Smooth muscle cell (in vitro differentiated cells): Measurements from ENCODE around the gene CT47C1. TPM values are rescaled to one million over a fixed set of nuclear protein-coding genes. Genes with fewer than 3 reads are reported as not detected.

Experiments used
- DNase-seq: peaks from one replicate; lab custom pipeline; 2025; ENCODE audit not compliant: unreplicated experiment; lab: John Stamatoyannopoulos, UW
- H2AFZ ChIP-seq: fragments of 200-600 bp; sonication (generic); 2 replicates; pipeline ENCODE4 v1.6.0; 2016; ENCODE audit warnings: antibody characterized with exemption, low read depth, mild to moderate bottlenecking
- H3F3A ChIP-seq: fragments of 200-600 bp; sonication (generic); 2 replicates; pipeline ENCODE4 v1.6.0; 2017; ENCODE audit warnings: antibody characterized with exemption, low read depth
- H3K27ac ChIP-seq: fragments of 200-600 bp; sonication (generic); 2 replicates; pipeline ENCODE4 v1.5.1; 2016; ENCODE audit warnings: low read depth, mild to moderate bottlenecking
- H3K27me3 ChIP-seq: fragments of 200-600 bp; sonication (generic); 2 replicates; pipeline ENCODE4 v1.6.1; 2016; ENCODE audit warnings: low read depth, mild to moderate bottlenecking
- H3K36me3 ChIP-seq: fragments of 200-600 bp; sonication (generic); 2 replicates; pipeline ENCODE4 v1.5.1; 2016; ENCODE audit warnings: low read depth
- H3K4me1 ChIP-seq: fragments of 200-600 bp; sonication (generic); 2 replicates; pipeline ENCODE4 v1.5.1; 2016; ENCODE audit warnings: low read depth
- H3K4me2 ChIP-seq: fragments of 200-600 bp; sonication (generic); 2 replicates; pipeline ENCODE4 v1.6.0; 2016; ENCODE audit warnings: mild to moderate bottlenecking
- H3K4me3 ChIP-seq: fragments of 200-600 bp; sonication (generic); 2 replicates; pipeline ENCODE4 v1.5.1; 2016; ENCODE audit warnings: mild to moderate bottlenecking
- H3K79me2 ChIP-seq: fragments of 200-600 bp; sonication (generic); 2 replicates; pipeline ENCODE4 v1.6.0; 2016; ENCODE audit warnings: low read depth, mild to moderate bottlenecking
- H3K9ac ChIP-seq: fragments of 200-600 bp; sonication (generic); 2 replicates; pipeline ENCODE4 v1.6.0; 2016; ENCODE audit warnings: low read depth
- H3K9me3 ChIP-seq: fragments of 200-600 bp; sonication (generic); replicated peaks from 2 replicates; pipeline ENCODE4 v1.5.1; 2016; ENCODE audit warnings: low read depth
- H4K20me1 ChIP-seq: fragments of 200-600 bp; sonication (generic); 2 replicates; pipeline ENCODE4 v1.6.0; 2016; ENCODE audit warnings: low read depth
- CTCF ChIP-seq: fragments of 200-600 bp; sonication (generic); IDR thresholded peaks from 2 replicates; pipeline ENCODE4 v1.5.1; 2017; ENCODE audit warnings: borderline replicate concordance, mild to moderate bottlenecking, antibody characterized with exemption; ENCODE audit not compliant: insufficient read depth, poor library complexity, severe bottlenecking
- WGBS: methylation state at CpG from one replicate; pipeline ENCODE4 v1.1.7; 2016; ENCODE audit warnings: low lambda C conversion rate; 5-methylcytosine and 5-hydroxymethylcytosine counted together
- polyA plus RNA-seq: library from polyadenylated mRNA; unstranded; fragments of >200 nt; fragmentation: Nextera tagmentation; extraction: Ambion mirVana; gene quantifications from 2 replicates; pipeline ENCODE4 v1.2.1, GENCODE V29; 2016
- total RNA-seq: library from RNA; depleted of rRNA; stranded (reverse); fragments of >200 nt; gene quantifications from 2 replicates; pipeline ENCODE4 v1.2.3, GENCODE V29; 2014

Gene CT47C1
- total and polyA plus RNA-seq, 2 experiments from 2014 or later: not detected

GRCh38 chrX:119095936-119096335, 23.1 kb downstream of the CT47C1 start:
- no peak overlapping the region for H3K4me2 ChIP-seq
- no peaks in the 10 kb centered on the region for H3K36me3 ChIP-seq
- no peak overlapping the region for H3K4me3 ChIP-seq
- no peaks in the 10 kb centered on the region for H3F3A ChIP-seq
- DNase-seq: no peak
- no peaks in the 10 kb centered on the region for H3K9me3 ChIP-seq
- H2AFZ ChIP-seq: no peak overlapping the region
- no peak overlapping the region for H3K27ac ChIP-seq
- no peaks in the 10 kb centered on the region for H3K27me3 ChIP-seq
- no peaks in the 10 kb centered on the region for H3K79me2 ChIP-seq
- TF ChIP-seq CTCF: no peak
- no peak overlapping the region for H3K9ac ChIP-seq
- H4K20me1 ChIP-seq: no peaks in the 10 kb centered on the region
- no peaks in the 10 kb centered on the region for H3K4me1 ChIP-seq

DNA sequence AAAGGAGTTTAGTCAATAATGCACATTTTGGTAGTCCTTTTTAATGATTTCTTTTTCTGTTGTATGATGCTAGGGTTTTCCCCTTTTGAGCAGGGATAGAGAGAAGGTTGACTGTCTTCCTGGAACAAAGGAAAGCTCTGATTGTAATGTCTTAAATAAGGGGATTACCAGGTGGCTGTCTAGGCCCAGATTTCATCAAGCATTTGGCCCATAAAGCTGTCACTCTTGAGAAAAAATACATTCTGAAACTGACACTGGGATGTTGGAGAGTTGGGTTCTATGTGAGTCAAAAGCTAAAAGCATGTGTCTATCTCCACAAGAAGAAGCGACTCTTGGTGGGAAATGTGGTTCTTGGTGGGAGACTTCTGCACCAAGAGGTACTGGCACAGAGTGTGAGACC, 28.4 kb downstream of the CT47C1 start:
- TF ChIP-seq CTCF: no peak
- no peak overlapping the region for H3K9ac ChIP-seq
- no peaks in the 10 kb centered on the region for H3K36me3 ChIP-seq
- H2AFZ ChIP-seq: no peak overlapping the region
- H3K4me2 ChIP-seq: no peak overlapping the region
- DNase-seq: no peak
- H3K4me3 ChIP-seq: no peak overlapping the region
- WGBS: 71% methylated on average over 1 of the region's 1 CpG
- no peak overlapping the region for H3K27ac ChIP-seq
- no peaks in the 10 kb centered on the region for H3K4me1 ChIP-seq
- no peaks in the 10 kb centered on the region for H3K9me3 ChIP-seq
- no peaks in the 10 kb centered on the region for H4K20me1 ChIP-seq
- H3F3A ChIP-seq: no peaks in the 10 kb centered on the region
- no peaks in the 10 kb centered on the region for H3K27me3 ChIP-seq
- no peaks in the 10 kb centered on the region for H3K79me2 ChIP-seq

DNA sequence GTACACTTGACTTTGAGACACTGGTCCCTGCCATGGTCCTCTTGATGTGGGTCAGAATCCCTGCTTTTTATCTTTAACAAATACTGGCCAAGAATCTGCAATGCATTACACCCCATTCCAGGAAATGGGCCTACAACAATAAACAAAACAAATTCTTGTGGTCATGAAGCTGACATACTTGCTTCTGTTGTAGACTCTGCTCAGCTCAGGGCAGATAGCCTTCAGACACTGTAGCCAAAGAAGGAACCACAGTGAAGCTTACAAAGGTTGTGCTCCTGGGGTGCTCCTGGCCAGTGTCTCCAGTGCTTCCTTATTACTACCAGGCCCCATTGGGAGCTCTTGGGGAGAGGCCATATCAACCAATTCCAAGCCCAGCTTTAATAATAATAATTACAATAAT, 33.0 kb downstream of the CT47C1 start:
- Histone ChIP-seq H2AFZ (no peak overlapping the region), H3K36me3 (no peaks in the 10 kb centered on the region), H3F3A (no peaks in the 10 kb centered on the region), H3K27me3 (no peaks in the 10 kb centered on the region), H3K9ac (no peak overlapping the region), H3K4me3 (no peak overlapping the region), H4K20me1 (no peaks in the 10 kb centered on the region), H3K79me2 (no peaks in the 10 kb centered on the region), H3K4me2 (peak overlapping the region; percentile 30), H3K4me1 (no peaks in the 10 kb centered on the region), H3K27ac (no peak overlapping the region), H3K9me3 (no peaks in the 10 kb centered on the region)
- no peak for TF ChIP-seq CTCF
- DNase-seq: no peak

- TF ChIP-seq CTCF: no peak
- Histone ChIP-seq H3K27ac (no peak overlapping the region), H3K9ac (no peak overlapping the region), H3K36me3 (no peaks in the 10 kb centered on the region), H3K4me1 (no peaks in the 10 kb centered on the region), H2AFZ (no peak overlapping the region), H3K4me2 (no peak overlapping the region), H3K4me3 (no peak overlapping the region), H3K27me3 (no peaks in the 10 kb centered on the region), H3K9me3 (no peaks in the 10 kb centered on the region), H3F3A (no peaks in the 10 kb centered on the region), H4K20me1 (no peaks in the 10 kb centered on the region), H3K79me2 (no peaks in the 10 kb centered on the region)
- no peak for DNase-seq
Measured at GRCh38 chrX:119107206-119107605, 34.4 kb downstream of the CT47C1 start.
